Endothelial cell of umbilical vein (primary cell): ENCODE measurements around the gene METRNL. TPM values are rescaled to one million over a fixed set of nuclear protein-coding genes. Genes with fewer than 3 reads are reported as not detected.

ENCODE experiments used
- BruUV-seq: library from RNA; stranded (reverse); fragments of 400-500 nt; replicated peaks from 2 replicates; lab custom pipeline; 2021; lab: Mats Ljungman, UMichigan
- CTCF ChIA-PET: fragments of 300-600, 350-600 bp; sonication (Branson Sonifier 250); formaldehyde crosslinking; loops from one replicate; lab custom pipeline; 2021; ENCODE audit warnings: antibody characterized with exemption, inconsistent platforms; lab: Charles Lee
- POLR2A ChIA-PET: fragments of 300-600, 350-600 bp; sonication (Branson Sonifier 250); formaldehyde crosslinking; loops from one replicate; lab custom pipeline; 2021; ENCODE audit warnings: antibody characterized with exemption, inconsistent platforms; lab: Charles Lee
- DNase-seq: peaks from one replicate; pipeline ENCODE4 v3.0.0-alpha.2; 2011; ENCODE audit warnings: low read depth, low spot score
- FAIRE-seq: peaks from 2 replicates; lab custom pipeline; 2011; peaks lifted over from hg19 to GRCh38; lab: Jason Lieb, UNC
- H2AFZ ChIP-seq: 2 replicates; pipeline ENCODE4 v1.6.0; 2012; ENCODE audit warnings: low read depth, low read length, control low read depth, inconsistent platforms
- H3K27ac ChIP-seq: 2 replicates; pipeline ENCODE4 v1.5.1; 2011; ENCODE audit warnings: low read depth, mild to moderate bottlenecking, control low read depth, low read length, moderate library complexity; ENCODE audit not compliant: insufficient read depth
- H3K27me3 ChIP-seq, 2 experiments: 2 replicates each; pipeline versions ENCODE4 v1.6.0 to v1.6.1; 2011; ENCODE audit warnings: low read length in 2 of 2, mixed read lengths in 1 of 2; ENCODE audit not compliant: control insufficient read depth in 2 of 2, insufficient read depth in 2 of 2
- H3K36me3 ChIP-seq, 2 experiments: 2 replicates in 1 of 2; 3 replicates in 1 of 2; pipeline ENCODE4 v1.5.1; 2011; ENCODE audit warnings: low read length in 2 of 2, mild to moderate bottlenecking in 1 of 2, moderate library complexity in 1 of 2; ENCODE audit not compliant: control insufficient read depth in 2 of 2, insufficient read depth in 2 of 2; ENCODE audit errors: extremely low read depth in 1 of 2
- H3K4me1 ChIP-seq: 3 replicates; pipeline ENCODE4 v1.5.1; 2011; ENCODE audit warnings: mild to moderate bottlenecking, low read length; ENCODE audit not compliant: control insufficient read depth, insufficient read depth; ENCODE audit errors: extremely low read depth
- H3K4me2 ChIP-seq: 2 replicates; pipeline ENCODE4 v1.6.1; 2011; ENCODE audit warnings: low read length, control low read depth, mixed read lengths; ENCODE audit not compliant: insufficient read depth
- H3K4me3 ChIP-seq, 3 experiments: fragments of 200-600 bp in 1 of 3; sonication (generic), shearing (Covaris generic) in 1 of 3; replicated peaks in 1 of 3; 2 replicates each; pipeline ENCODE4 v1.5.1; 2011 to 2016; ENCODE audit warnings: control low read depth in 3 of 3, low read length in 3 of 3, mild to moderate bottlenecking in 2 of 3, inconsistent platforms in 1 of 3, low read depth in 1 of 3, moderate library complexity in 1 of 3; ENCODE audit not compliant: insufficient read depth in 1 of 3
- H3K79me2 ChIP-seq: 2 replicates; pipeline ENCODE4 v1.6.0; 2012; ENCODE audit warnings: low read length, inconsistent platforms; ENCODE audit not compliant: control insufficient read depth, insufficient read depth
- H3K9ac ChIP-seq: replicated peaks from 2 replicates; pipeline ENCODE3; 2011; ENCODE audit warnings: low read length, control low read depth; ENCODE audit not compliant: insufficient read depth; ENCODE audit errors: extremely low read depth
- H3K9me1 ChIP-seq: replicated peaks from 3 replicates; pipeline ENCODE4 v1.6.0; 2011; ENCODE audit warnings: mild to moderate bottlenecking, low read length; ENCODE audit not compliant: control insufficient read depth, insufficient read depth; ENCODE audit errors: extremely low read depth
- H3K9me3 ChIP-seq: replicated peaks from 2 replicates; pipeline ENCODE4 v1.5.1; 2012; ENCODE audit warnings: low read length, inconsistent platforms; ENCODE audit not compliant: control insufficient read depth, insufficient read depth
- H4K20me1 ChIP-seq: replicated peaks from 2 replicates; pipeline ENCODE3; 2011; ENCODE audit warnings: mild to moderate bottlenecking, low read length; ENCODE audit not compliant: control insufficient read depth, insufficient read depth; ENCODE audit errors: extremely low read depth
- CTCF ChIP-seq, 2 donors: IDR thresholded peaks; 1 replicate in 1 of 2; 2 replicates in 1 of 2; pipeline ENCODE4 v1.5.1; 2011; ENCODE audit warnings: low read length in 2 of 2, mild to moderate bottlenecking in 2 of 2, moderate library complexity in 2 of 2, control low read depth in 1 of 2, inconsistent platforms in 1 of 2, low read depth in 1 of 2; ENCODE audit not compliant: insufficient read depth in 1 of 2; ENCODE audit errors: extremely low read depth in 1 of 2
- EZH2 ChIP-seq: IDR thresholded peaks from 2 replicates; pipeline ENCODE4 v1.6.1; 2012; ENCODE audit warnings: borderline replicate concordance, low read depth, mild to moderate bottlenecking, moderate library complexity, low read length, inconsistent platforms; ENCODE audit not compliant: severe bottlenecking
- FOS ChIP-seq: IDR thresholded peaks from 2 replicates; pipeline ENCODE4 v1.6.1; 2011; ENCODE audit warnings: mild to moderate bottlenecking, low read length, moderate library complexity, borderline replicate concordance; ENCODE audit not compliant: insufficient read depth
- GATA2 ChIP-seq: IDR thresholded peaks from 2 replicates; pipeline ENCODE4 v1.7.0; 2011; ENCODE audit warnings: low read depth, mild to moderate bottlenecking, moderate library complexity, mixed read lengths, low read length; ENCODE audit not compliant: insufficient read length, insufficient read depth
- JUN ChIP-seq: IDR thresholded peaks from 2 replicates; pipeline ENCODE4 v1.6.1; 2011; ENCODE audit warnings: borderline replicate concordance, low read depth; ENCODE audit not compliant: insufficient read length, insufficient read depth
- MYC ChIP-seq: IDR thresholded peaks from one replicate; pipeline ENCODE4 v1.6.1; 2011; ENCODE audit warnings: mild to moderate bottlenecking, low read depth, low read length
- POLR2A ChIP-seq: IDR thresholded peaks from 2 replicates; pipeline ENCODE4 v1.6.1; 2012; ENCODE audit warnings: low read depth, mild to moderate bottlenecking, control low read depth, low read length
- POLR2AphosphoS5 ChIP-seq: IDR thresholded peaks from 2 replicates; pipeline ENCODE4 v1.6.1; 2012; ENCODE audit warnings: low read depth, mild to moderate bottlenecking, control low read depth, low read length, moderate library complexity; ENCODE audit not compliant: insufficient read depth
- dilution Hi-C: fragments of 300-500 bp; cut with MboI; formaldehyde crosslinking; loops from one replicate; pipeline ENCODE4 v1.15.0; 2019; ENCODE audit warnings: low sequenced_read_pairs; ENCODE audit not compliant: extremely low pct_ligation_motif_present
- intact Hi-C: fragments of 100-400 bp; cut with micrococcal nuclease; formaldehyde crosslinking; loops from one replicate; pipeline ENCODE4 v1.10.0; 2022
- polyA plus RNA-seq, 4 experiments: library from polyadenylated mRNA; depleted of rRNA in 3 of 4; stranded (reverse) in 3 of 4; unstranded in 1 of 4; fragments of >200 nt; gene quantifications; 2 replicates each; pipeline versions ENCODE4 v1.2.1 to v1.2.3, GENCODE V29; 2011 to 2012; ENCODE audit warnings: missing spikeins in 1 of 4
- total RNA-seq: library from RNA; stranded (reverse); gene quantifications from 2 replicates; pipeline ENCODE4 v1.2.3, GENCODE V29; 2021
- TF ChIP-seq, protein P1 (sequence below): IDR thresholded peaks from 2 replicates; pipeline ENCODE4 v1.6.1; 2011; ENCODE audit not compliant: insufficient read depth, insufficient read length

METRNL gene
- total and polyA plus RNA-seq, 2 donors (not counting 3 experiments of a cell fraction or from before 2014, with no cell fraction given): 29.5 to 54.4 TPM

GRCh38 chr17:83129676-83130075 lies 50.3 kb downstream of the METRNL start:
- H3K9me3 ChIP-seq: no peaks in the 10 kb centered on the region
- TF ChIP-seq EZH2 (no peak), POLR2AphosphoS5 (no peak), JUN (no peak), GATA2 (no peak), POLR2A (no peak), CTCF (IDR thresholded peaks at IDR 0.05; ENCODE audit: extremely low read depth in 1 of 2, insufficient read depth in 1 of 2, low read depth in 1 of 2, low read length in 2 of 2) (no peak), FOS (no peak), MYC (no peak)
- TF ChIP-seq, protein P1, sequence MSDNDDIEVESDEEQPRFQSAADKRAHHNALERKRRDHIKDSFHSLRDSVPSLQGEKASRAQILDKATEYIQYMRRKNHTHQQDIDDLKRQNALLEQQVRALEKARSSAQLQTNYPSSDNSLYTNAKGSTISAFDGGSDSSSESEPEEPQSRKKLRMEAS: no peak
- H3K4me1 ChIP-seq: no peaks in the 10 kb centered on the region
- CTCF ChIA-PET: no interaction called here
- POLR2A ChIA-PET: no interaction called here
- FAIRE-seq: no peak
- BruUV-seq: no TSS peak
- no peaks in the 10 kb centered on the region for H3K9me1 ChIP-seq
- H2AFZ ChIP-seq: no peak overlapping the region
- H3K36me3 ChIP-seq: no peaks in the 10 kb centered on the region
- no peaks in the 10 kb centered on the region for H4K20me1 ChIP-seq
- no peak overlapping the region for H3K4me3 ChIP-seq
- H3K4me2 ChIP-seq: no peak overlapping the region
- intact Hi-C loops (no loop called here), dilution Hi-C loops (no loop called here)
- no peak overlapping the region for H3K27ac ChIP-seq
- no peaks in the 10 kb centered on the region for H3K79me2 ChIP-seq
- DNase-seq: no peak
- peaks cover 0 to 2% of the 10 kb centered on the region in 2 experiments for H3K27me3 ChIP-seq
- H3K9ac ChIP-seq: no peak overlapping the region
